ENCODE results near the gene IFT172.
"Not testable (repeated sequence)": the region's sequence is repeated elsewhere in the genome, so short reads cannot be mapped to it uniquely, and the experiment has no call there.

The IFT172 gene

GRCh38 chr2:27427863-27428212 lies 61.7 kb downstream of the IFT172 start:
- H3K4me3 ChIP-seq (ENCODE audit: low read length) = peak overlapping the region; percentile 79; the same call in 1 of the 2 replicates
- H3K27me3 ChIP-seq (ENCODE audit: control insufficient read depth, insufficient read depth, low read length) = no peaks in the 10 kb centered on the region
- no peaks in the 10 kb centered on the region; the same call in 1 of the 2 replicates for H3K36me3 ChIP-seq (ENCODE audit: control insufficient read depth, insufficient read depth, low read length)
- no peaks in the 10 kb centered on the region for H3K9me3 ChIP-seq (ENCODE audit: control insufficient read depth, insufficient read depth, low read length)
- DNase-seq (ENCODE audit: low read depth, low spot score) = no peak
- WGBS (ENCODE audit: insufficient coverage, insufficient read length) = 100% methylated on average over 3 of the region's 7 CpGs
- H3K27ac ChIP-seq (ENCODE audit: low read length) = no peak overlapping the region
- H3K4me1 ChIP-seq (ENCODE audit: control insufficient read depth, insufficient read depth, low read length) = no peaks in the 10 kb centered on the region; the same call in 1 of the 2 replicates

GRCh38 chr2:27425039-27425438 lies 64.5 kb downstream of the IFT172 start:
- WGBS (ENCODE audit: insufficient coverage, insufficient read length) = no CpG with 5 or more reads among the region's 10 CpGs
- not testable (repeated sequence) for H3K9me3 ChIP-seq (ENCODE audit: control insufficient read depth, insufficient read depth, low read length); H3K27ac ChIP-seq (ENCODE audit: low read length); H3K36me3 ChIP-seq (ENCODE audit: control insufficient read depth, insufficient read depth, low read length); H3K4me1 ChIP-seq (ENCODE audit: control insufficient read depth, insufficient read depth, low read length); DNase-seq (ENCODE audit: low read depth, low spot score); H3K27me3 ChIP-seq (ENCODE audit: control insufficient read depth, insufficient read depth, low read length); H3K4me3 ChIP-seq (ENCODE audit: low read length)

- DNase-seq (ENCODE audit: low read depth, low spot score) = no peak
- no CpG with 5 or more reads among the region's 3 CpGs for WGBS (ENCODE audit: insufficient coverage, insufficient read length)
- Histone ChIP-seq H3K9me3 (ENCODE audit: control insufficient read depth, insufficient read depth, low read length) (no peaks in the 10 kb centered on the region), H3K27me3 (ENCODE audit: control insufficient read depth, insufficient read depth, low read length) (no peaks in the 10 kb centered on the region), H3K4me1 (ENCODE audit: control insufficient read depth, insufficient read depth, low read length) (no peaks in the 10 kb centered on the region; the same call in 1 of the 2 replicates), H3K4me3 (ENCODE audit: low read length) (no peak overlapping the region), H3K36me3 (ENCODE audit: control insufficient read depth, insufficient read depth, low read length) (no peaks in the 10 kb centered on the region), H3K27ac (ENCODE audit: low read length) (no peak overlapping the region)
Observed at GRCh38 chr2:27422958-27423357, 66.6 kb downstream of the IFT172 start.

GRCh38 chr2:27421660-27422250 lies 67.8 kb downstream of the IFT172 start:
- H3K4me3 ChIP-seq (ENCODE audit: low read length) = no peak overlapping the region
- DNase-seq (ENCODE audit: low read depth, low spot score) = no peak
- H3K36me3 ChIP-seq (ENCODE audit: control insufficient read depth, insufficient read depth, low read length) = no peaks in the 10 kb centered on the region
- no CpG with 5 or more reads among the region's 4 CpGs for WGBS (ENCODE audit: insufficient coverage, insufficient read length)
- no peaks in the 10 kb centered on the region for H3K9me3 ChIP-seq (ENCODE audit: control insufficient read depth, insufficient read depth, low read length)
- no peak overlapping the region for H3K27ac ChIP-seq (ENCODE audit: low read length)
- no peaks in the 10 kb centered on the region for H3K27me3 ChIP-seq (ENCODE audit: control insufficient read depth, insufficient read depth, low read length)
- H3K4me1 ChIP-seq (ENCODE audit: control insufficient read depth, insufficient read depth, low read length) = no peaks in the 10 kb centered on the region

GRCh38 chr2:27420996-27421395 lies 68.5 kb downstream of the IFT172 start:
- DNase-seq (ENCODE audit: low read depth, low spot score) = no peak
- Histone ChIP-seq H3K27ac (ENCODE audit: low read length) (no peak overlapping the region), H3K9me3 (ENCODE audit: control insufficient read depth, insufficient read depth, low read length) (no peaks in the 10 kb centered on the region)

GRCh38 chr2:27416151-27416550 lies 73.4 kb downstream of the IFT172 start:
- Histone ChIP-seq H3K27ac (ENCODE audit: low read length) (no peak overlapping the region), H3K36me3 (ENCODE audit: control insufficient read depth, insufficient read depth, low read length) (no peaks in the 10 kb centered on the region), H3K27me3 (ENCODE audit: control insufficient read depth, insufficient read depth, low read length) (no peaks in the 10 kb centered on the region), H3K4me3 (ENCODE audit: low read length) (no peak overlapping the region), H3K4me1 (ENCODE audit: control insufficient read depth, insufficient read depth, low read length) (no peaks in the 10 kb centered on the region), H3K9me3 (ENCODE audit: control insufficient read depth, insufficient read depth, low read length) (no peaks in the 10 kb centered on the region)
- WGBS (ENCODE audit: insufficient coverage, insufficient read length) = no CpG with 5 or more reads among the region's 6 CpGs
- no peak for DNase-seq (ENCODE audit: low read depth, low spot score)

More at GRCh38 chr2:27420996-27421395, 68.5 kb downstream of the IFT172 start:
- Histone ChIP-seq H3K4me1 (ENCODE audit: control insufficient read depth, insufficient read depth, low read length) (no peaks in the 10 kb centered on the region), H3K4me3 (ENCODE audit: low read length) (no peak overlapping the region), H3K27me3 (ENCODE audit: control insufficient read depth, insufficient read depth, low read length) (no peaks in the 10 kb centered on the region), H3K36me3 (ENCODE audit: control insufficient read depth, insufficient read depth, low read length) (no peaks in the 10 kb centered on the region)

- no peaks in the 10 kb centered on the region for H3K9me3 ChIP-seq (ENCODE audit: control insufficient read depth, insufficient read depth, low read length)
- no peak for DNase-seq (ENCODE audit: low read depth, low spot score)
- no peaks in the 10 kb centered on the region for H3K27me3 ChIP-seq (ENCODE audit: control insufficient read depth, insufficient read depth, low read length)
- WGBS (ENCODE audit: insufficient coverage, insufficient read length) = no CpG with 5 or more reads among the region's 9 CpGs
- H3K4me3 ChIP-seq (ENCODE audit: low read length) = no peak overlapping the region
- H3K36me3 ChIP-seq (ENCODE audit: control insufficient read depth, insufficient read depth, low read length) = no peaks in the 10 kb centered on the region
- no peaks in the 10 kb centered on the region; the same call in 1 of the 2 replicates for H3K4me1 ChIP-seq (ENCODE audit: control insufficient read depth, insufficient read depth, low read length)
- no peak overlapping the region for H3K27ac ChIP-seq (ENCODE audit: low read length)
Observed at GRCh38 chr2:27412419-27413152, 77.0 kb downstream of the IFT172 start.

GRCh38 chr2:27409321-27410073 lies 80.0 kb downstream of the IFT172 start, which contains the start of gene PPM1G:
Gene PPM1G, minus strand, starts transcription at chr2:27409591. Its CDS starts 169 bp downstream, at chr2:27409422.
- Histone ChIP-seq H3K36me3 (ENCODE audit: control insufficient read depth, insufficient read depth, low read length) (no peaks in the 10 kb centered on the region), H3K27ac (ENCODE audit: low read length) (no peak within 1 kb of the TSS), H3K27me3 (ENCODE audit: control insufficient read depth, insufficient read depth, low read length) (no peaks in the 10 kb centered on the region), H3K9me3 (ENCODE audit: control insufficient read depth, insufficient read depth, low read length) (no peaks in the 10 kb centered on the region), H3K4me3 (ENCODE audit: low read length) (peak within 1 kb of the TSS; percentile 94), H3K4me1 (ENCODE audit: control insufficient read depth, insufficient read depth, low read length) (no peaks in the 10 kb centered on the region; the same call in 1 of the 2 replicates)
- WGBS (ENCODE audit: insufficient coverage, insufficient read length) = no CpG with 5 or more reads among the region's 82 CpGs
- peak; percentile 85 for DNase-seq (ENCODE audit: low read depth, low spot score)

GRCh38 chr2:27408601-27409320 lies 80.8 kb downstream of the IFT172 start:
- no peaks in the 10 kb centered on the region for H3K9me3 ChIP-seq (ENCODE audit: control insufficient read depth, insufficient read depth, low read length)
- no CpG with 5 or more reads among the region's 33 CpGs for WGBS (ENCODE audit: insufficient coverage, insufficient read length)
- H3K4me1 ChIP-seq (ENCODE audit: control insufficient read depth, insufficient read depth, low read length) = no peaks in the 10 kb centered on the region; the same call in 1 of the 2 replicates

More at GRCh38 chr2:27408601-27409320, 80.8 kb downstream of the IFT172 start:
- Histone ChIP-seq H3K36me3 (ENCODE audit: control insufficient read depth, insufficient read depth, low read length) (no peaks in the 10 kb centered on the region), H3K4me3 (ENCODE audit: low read length) (peak overlapping the region; percentile 94), H3K27ac (ENCODE audit: low read length) (no peak overlapping the region), H3K27me3 (ENCODE audit: control insufficient read depth, insufficient read depth, low read length) (no peaks in the 10 kb centered on the region)
- DNase-seq (ENCODE audit: low read depth, low spot score) = no peak

All from iPS DF 6.9 (cell line).